RWPE2 (cell line): Measurements from ENCODE around the gene FLT1.

Experiments
- ATAC-seq: fragments of 200-7000 bp; cut with Tn5 transposase; 3 replicates; pipeline ENCODE4 v1.9.1; 2021; ENCODE audit warnings: low read depth
- DNase-seq: peaks from one replicate; pipeline ENCODE4 v3.0.0-alpha.2; 2020; ENCODE audit warnings: low spot score
- H3K27ac ChIP-seq: fragments of 450-650 bp; 2 replicates; pipeline ENCODE4 v1.5.1; 2017; ENCODE audit warnings: mild to moderate bottlenecking; ENCODE audit not compliant: poor library complexity, severe bottlenecking
- H3K27me3 ChIP-seq: fragments of 250-450 bp; sonication (Bioruptor Pico); 2 replicates; pipeline ENCODE4 v1.5.1; 2021; ENCODE audit warnings: mild to moderate bottlenecking, moderate library complexity; ENCODE audit not compliant: insufficient read depth, poor library complexity, severe bottlenecking
- H3K36me3 ChIP-seq: fragments of 250-450 bp; sonication (Bioruptor Pico); 2 replicates; pipeline ENCODE4 v1.5.1; 2020; ENCODE audit warnings: low read depth, mild to moderate bottlenecking, moderate library complexity
- H3K4me1 ChIP-seq: fragments of 250-450 bp; sonication (Bioruptor Pico); 2 replicates; pipeline ENCODE4 v1.5.1; 2021; ENCODE audit warnings: mild to moderate bottlenecking, moderate library complexity; ENCODE audit not compliant: insufficient read depth, poor library complexity, severe bottlenecking
- H3K4me3 ChIP-seq: fragments of 250-450 bp; sonication (Bioruptor Pico); 2 replicates; pipeline ENCODE4 v1.5.1; 2021; ENCODE audit warnings: mild to moderate bottlenecking, moderate library complexity; ENCODE audit not compliant: severe bottlenecking
- H3K9me3 ChIP-seq: fragments of 250-450 bp; sonication (Bioruptor Pico); 2 replicates; pipeline ENCODE4 v1.5.1; 2021; ENCODE audit warnings: mild to moderate bottlenecking, moderate library complexity; ENCODE audit not compliant: severe bottlenecking
- TF ChIP-seq, protein P1 (sequence below): fragments of 450-650 bp; IDR thresholded peaks from one replicate; pipeline ENCODE4 v1.5.1; 2017; ENCODE audit warnings: mild to moderate bottlenecking, moderate library complexity; ENCODE audit not compliant: poor library complexity, severe bottlenecking

Gene FLT1

DNA sequence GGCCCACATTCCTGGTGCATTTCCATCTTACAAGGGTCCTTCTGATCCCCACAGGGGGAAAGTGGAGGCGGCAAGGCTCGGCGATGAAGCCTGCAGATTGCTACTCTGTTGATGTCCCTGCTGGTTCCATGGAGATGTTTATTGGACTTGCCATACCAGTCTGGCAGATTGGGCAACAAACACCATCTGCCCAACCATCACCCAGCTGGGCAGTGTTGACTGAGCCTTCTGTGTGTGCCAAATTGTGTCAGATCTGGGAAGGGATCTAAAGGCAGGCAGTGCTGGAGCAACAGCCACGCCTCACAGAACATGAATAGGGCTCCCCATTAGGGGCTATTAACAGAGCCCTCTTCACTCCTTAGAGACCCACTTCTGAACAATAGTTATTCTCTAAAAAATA lies 35.0 kb downstream of the FLT1 start:
- TF ChIP-seq, protein P1, sequence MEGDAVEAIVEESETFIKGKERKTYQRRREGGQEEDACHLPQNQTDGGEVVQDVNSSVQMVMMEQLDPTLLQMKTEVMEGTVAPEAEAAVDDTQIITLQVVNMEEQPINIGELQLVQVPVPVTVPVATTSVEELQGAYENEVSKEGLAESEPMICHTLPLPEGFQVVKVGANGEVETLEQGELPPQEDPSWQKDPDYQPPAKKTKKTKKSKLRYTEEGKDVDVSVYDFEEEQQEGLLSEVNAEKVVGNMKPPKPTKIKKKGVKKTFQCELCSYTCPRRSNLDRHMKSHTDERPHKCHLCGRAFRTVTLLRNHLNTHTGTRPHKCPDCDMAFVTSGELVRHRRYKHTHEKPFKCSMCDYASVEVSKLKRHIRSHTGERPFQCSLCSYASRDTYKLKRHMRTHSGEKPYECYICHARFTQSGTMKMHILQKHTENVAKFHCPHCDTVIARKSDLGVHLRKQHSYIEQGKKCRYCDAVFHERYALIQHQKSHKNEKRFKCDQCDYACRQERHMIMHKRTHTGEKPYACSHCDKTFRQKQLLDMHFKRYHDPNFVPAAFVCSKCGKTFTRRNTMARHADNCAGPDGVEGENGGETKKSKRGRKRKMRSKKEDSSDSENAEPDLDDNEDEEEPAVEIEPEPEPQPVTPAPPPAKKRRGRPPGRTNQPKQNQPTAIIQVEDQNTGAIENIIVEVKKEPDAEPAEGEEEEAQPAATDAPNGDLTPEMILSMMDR = no peak
- Histone ChIP-seq H3K27ac (no peak overlapping the region), H3K4me1 (no peaks in the 10 kb centered on the region), H3K4me3 (no peak overlapping the region), H3K27me3 (no peaks in the 10 kb centered on the region), H3K36me3 (no peaks in the 10 kb centered on the region), H3K9me3 (no peaks in the 10 kb centered on the region)
- DNase-seq (no peak), ATAC-seq (no peak)

DNA sequence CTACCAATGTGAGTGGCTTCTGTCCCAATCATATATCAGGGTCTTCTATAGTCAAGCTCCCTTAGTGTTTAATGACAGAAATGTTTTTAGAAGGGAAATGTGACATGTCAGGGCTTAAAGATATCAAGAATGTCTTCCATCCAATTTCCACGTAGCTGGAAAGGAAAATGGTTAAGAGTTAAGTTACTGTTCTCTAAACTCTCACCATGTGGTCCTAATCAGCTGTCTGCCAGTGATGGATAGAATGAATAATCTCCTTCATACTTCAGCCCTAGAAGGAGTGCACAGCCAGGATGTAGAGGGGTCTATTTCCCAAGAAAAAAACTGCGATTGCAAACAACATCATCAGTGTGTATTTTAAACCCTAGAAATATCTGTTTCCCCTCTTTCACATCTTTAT lies 36.3 kb downstream of the FLT1 start:
- Histone ChIP-seq H3K27me3 (no peaks in the 10 kb centered on the region), H3K36me3 (no peaks in the 10 kb centered on the region), H3K4me1 (no peaks in the 10 kb centered on the region), H3K27ac (no peak overlapping the region), H3K4me3 (no peak overlapping the region), H3K9me3 (no peaks in the 10 kb centered on the region)
- DNase-seq = no peak
- ATAC-seq = no peak
- TF ChIP-seq, protein P1 = no peak

DNA sequence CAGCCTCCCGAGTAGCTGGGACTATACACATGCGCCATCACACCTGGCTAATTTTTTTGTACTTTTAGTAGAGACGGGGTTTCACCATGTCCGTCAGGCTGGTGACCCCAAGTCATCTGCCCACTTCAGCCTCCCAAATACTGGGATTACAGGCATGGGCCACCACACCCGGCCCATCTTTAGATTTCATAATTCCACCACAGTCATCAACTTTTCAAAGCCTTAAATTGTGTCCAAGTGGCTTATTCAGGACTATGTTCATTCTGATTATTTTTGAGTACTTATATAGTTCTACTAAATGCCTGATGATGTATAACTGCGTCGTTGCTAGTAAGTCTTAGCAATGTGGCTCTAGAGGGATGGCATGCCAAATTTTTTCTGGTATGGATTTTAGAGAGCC lies 36.9 kb downstream of the FLT1 start:
- DNase-seq (no peak), ATAC-seq (no peak)
- no peaks in the 10 kb centered on the region for H3K9me3 ChIP-seq
- no peaks in the 10 kb centered on the region for H3K4me1 ChIP-seq
- TF ChIP-seq, protein P1 = no peak
- H3K4me3 ChIP-seq = no peak overlapping the region
- H3K27me3 ChIP-seq = no peaks in the 10 kb centered on the region
- no peak overlapping the region for H3K27ac ChIP-seq
- H3K36me3 ChIP-seq = no peaks in the 10 kb centered on the region

DNA sequence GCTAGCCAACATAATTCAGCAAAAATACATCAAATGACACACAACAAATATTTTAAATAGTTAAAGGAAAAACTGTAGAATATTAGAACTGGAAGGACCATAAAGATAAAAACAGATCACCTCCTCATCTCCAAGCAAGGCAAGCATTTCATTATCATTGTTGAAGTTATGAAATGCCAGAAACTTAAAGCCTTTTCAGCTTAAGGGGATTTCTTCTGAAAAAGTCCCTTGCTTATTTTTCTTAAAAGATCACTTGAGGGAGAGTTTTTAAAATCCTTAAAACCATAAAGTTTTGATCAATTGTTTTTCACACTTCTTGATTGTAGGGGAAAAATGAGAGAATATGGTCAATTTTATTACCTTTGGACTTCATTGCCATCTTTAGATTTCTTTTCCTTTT lies 37.4 kb downstream of the FLT1 start:
- Histone ChIP-seq H3K4me1 (no peaks in the 10 kb centered on the region), H3K27ac (no peak overlapping the region), H3K9me3 (no peaks in the 10 kb centered on the region), H3K36me3 (no peaks in the 10 kb centered on the region), H3K4me3 (no peak overlapping the region), H3K27me3 (no peaks in the 10 kb centered on the region)
- no peak for DNase-seq
- no peak for ATAC-seq
- TF ChIP-seq, protein P1 = no peak

DNA sequence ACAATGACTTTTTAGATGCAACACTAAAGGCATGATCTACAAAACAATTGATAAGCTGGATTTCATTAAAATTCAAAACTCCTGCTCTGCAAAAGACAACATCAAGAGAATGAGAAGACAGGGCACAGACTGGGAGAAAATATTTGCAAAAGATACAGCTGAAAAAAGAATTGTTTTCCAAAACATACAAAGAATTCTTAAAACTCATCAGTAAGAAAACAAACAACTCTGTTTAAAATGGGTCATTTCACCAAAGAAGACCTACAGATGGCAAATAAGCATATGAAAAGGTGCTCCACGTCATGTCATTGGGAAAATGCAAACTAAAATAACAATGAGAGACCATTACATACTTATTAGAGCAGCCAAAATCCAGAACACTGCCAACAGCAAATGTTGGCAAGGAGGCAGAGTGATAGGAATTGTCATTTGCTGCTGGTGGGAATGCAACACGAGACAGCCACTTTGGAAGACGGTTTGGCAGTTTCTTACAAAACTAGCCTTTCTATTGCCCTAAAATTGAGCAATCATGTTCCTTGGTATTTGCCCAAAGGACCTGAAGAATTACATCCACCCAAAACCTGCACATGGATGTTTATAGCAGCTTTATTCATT lies 39.2 kb downstream of the FLT1 start:
- ATAC-seq (no peak), DNase-seq (no peak)
- Histone ChIP-seq H3K9me3 (no peaks in the 10 kb centered on the region), H3K4me3 (no peak overlapping the region), H3K27ac (no peak overlapping the region), H3K36me3 (no peaks in the 10 kb centered on the region), H3K4me1 (no peaks in the 10 kb centered on the region), H3K27me3 (peaks cover 4% of the 10 kb centered on the region)
- TF ChIP-seq, protein P1 = no peak
